Activated T-helper 1 cell treated with anti-CD3 and anti-CD28 coated beads, Interleukin-2, amount 50 U/mL, for 16 hours (primary cell): ENCODE measurements around the gene MPC2.
"Not testable (repeated sequence)": the region's sequence is repeated elsewhere in the genome, so short reads cannot be mapped to it uniquely, and the experiment has no call there.

Experiments used
- DNase-seq, 2 donors: peaks; one replicate each; pipeline ENCODE4 v3.0.0-alpha.2; 2020; ENCODE audit warnings: low read depth in 1 of 2, low spot score in 1 of 2

The MPC2 gene

GRCh38 chr1:167935216-167936067 is 1.4 kb downstream of the MPC2 start:
- peak in 1 of 2 donors; percentile 5 for DNase-seq

DNA sequence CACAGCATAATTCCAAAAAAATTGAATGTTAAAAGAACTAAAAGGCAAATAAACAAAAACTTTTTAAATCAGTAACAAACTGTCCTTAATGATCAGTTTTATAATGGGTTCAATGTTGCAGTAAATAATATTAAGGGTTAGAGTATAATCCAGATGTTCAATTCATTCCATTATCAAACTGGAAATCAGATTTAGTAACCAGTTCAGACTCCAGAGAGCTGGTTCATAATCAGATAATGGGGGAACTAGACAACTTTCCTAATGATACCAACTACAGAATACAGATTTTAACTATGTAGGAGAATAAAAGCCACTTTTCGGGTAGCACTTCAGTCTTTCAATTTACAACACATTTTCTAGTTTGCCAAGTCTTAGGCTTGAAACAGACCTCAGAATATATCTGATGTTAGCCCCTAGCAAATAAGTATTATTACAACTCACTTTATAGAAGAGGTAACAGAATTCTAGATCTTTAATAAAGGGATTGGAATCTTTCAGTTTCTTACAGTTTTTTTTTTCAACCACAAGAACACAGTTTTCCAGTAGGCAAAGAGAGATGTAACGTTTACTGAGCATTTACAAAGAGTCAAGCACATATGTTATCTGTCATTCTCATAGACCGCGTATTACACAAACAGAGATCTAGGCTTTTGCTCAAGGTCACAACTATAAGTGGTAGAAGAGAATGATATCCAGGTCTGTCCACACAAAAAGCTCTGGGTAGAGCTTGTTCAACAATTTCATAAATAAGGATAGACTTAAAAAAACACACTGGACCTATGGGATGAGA is 2.3 kb downstream of the MPC2 start:
- DNase-seq: no peak

DNA sequence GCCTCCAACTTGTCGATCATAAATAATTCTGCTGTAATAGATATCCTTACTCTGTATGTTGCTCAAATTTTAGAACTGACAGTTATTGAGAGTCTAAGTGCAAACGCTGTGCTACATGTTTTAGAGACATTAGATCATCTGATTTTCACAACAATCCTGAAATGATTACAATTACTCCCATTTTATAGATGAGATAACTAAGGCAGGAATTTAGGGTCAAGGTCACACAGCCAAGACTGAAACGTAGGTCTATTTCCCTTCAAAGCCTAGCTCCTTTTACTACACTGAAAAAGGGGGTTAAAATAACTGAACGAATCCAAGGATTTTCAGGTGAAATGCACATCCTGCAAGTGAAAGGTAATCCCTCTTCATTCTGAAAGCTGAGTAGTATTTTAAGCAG is 3.1 kb downstream of the MPC2 start:
- DNase-seq: no peak

DNA sequence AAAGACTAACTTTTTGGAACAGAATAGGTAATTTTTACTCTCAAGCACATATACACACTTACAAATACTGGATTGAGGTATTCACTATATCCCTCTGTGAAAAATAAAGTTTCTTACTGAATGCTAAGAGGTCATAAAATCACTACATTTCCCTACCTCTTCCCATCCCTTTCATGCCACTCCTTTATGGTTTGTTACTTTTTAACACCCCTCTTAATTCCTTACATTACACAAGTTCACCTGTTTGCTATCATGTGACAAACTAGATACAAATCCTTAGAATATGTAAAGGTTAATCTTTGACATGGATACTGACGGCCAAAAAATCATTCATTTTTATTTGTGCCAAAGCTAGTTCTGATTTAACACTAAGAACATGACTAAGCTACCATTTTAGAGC is 7.1 kb downstream of the MPC2 start:
- DNase-seq: no peak

- not testable (repeated sequence) for DNase-seq
These were observed 8.0 kb downstream of the MPC2 start for GRCh38 chr1:167928919-167929318.

DNA sequence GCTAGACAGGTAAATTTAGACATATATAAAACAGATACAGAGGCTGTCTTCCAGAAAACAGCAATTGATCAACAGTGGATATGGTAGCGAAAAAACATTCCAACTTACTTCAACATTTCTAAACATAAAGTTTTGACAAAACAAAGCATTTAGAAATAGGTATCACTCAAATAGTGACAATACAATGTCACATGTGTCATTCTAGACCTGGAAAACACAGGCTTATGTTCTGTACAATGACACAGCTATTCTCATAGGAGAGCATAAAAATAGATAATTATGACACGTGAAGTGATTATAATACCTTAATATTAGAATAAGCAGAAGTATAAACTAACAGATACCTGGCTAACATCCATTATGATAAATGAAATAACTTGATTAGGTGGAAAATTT is 8.4 kb downstream of the MPC2 start:
- DNase-seq: no peak

DNA sequence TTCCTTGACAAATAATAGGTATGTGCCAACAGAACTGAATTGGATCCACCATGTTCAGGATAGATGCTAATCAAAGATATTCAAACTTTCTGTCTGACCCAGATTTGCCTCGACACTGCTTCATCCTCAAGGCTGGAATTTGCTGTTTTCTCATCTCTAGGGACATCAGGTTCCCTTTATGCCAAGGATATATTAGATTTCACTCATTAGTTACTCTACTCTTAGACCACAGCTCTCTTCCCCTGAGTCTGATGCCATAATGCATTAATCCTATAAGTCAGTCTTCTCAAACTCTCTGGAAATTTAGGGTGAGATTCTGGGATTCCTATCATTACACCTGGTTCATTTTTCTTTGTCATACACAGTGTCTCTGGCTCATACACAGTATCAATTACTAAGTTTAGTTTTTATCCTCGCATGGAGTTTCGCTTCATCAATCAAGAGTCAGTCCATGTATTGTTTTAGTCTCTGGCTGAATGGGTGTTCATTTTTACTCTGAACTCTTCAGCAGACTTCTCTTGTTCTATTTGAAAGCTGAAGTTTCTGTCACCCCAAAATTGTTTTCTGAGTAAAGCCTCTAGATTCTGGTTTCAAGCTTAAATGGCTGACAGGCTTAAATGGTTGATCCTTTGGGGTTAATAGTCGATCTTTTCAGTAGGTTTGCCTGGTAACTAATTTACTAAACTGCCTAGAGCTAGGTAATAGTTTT is 9.7 kb downstream of the MPC2 start:
- DNase-seq: no peak

DNA sequence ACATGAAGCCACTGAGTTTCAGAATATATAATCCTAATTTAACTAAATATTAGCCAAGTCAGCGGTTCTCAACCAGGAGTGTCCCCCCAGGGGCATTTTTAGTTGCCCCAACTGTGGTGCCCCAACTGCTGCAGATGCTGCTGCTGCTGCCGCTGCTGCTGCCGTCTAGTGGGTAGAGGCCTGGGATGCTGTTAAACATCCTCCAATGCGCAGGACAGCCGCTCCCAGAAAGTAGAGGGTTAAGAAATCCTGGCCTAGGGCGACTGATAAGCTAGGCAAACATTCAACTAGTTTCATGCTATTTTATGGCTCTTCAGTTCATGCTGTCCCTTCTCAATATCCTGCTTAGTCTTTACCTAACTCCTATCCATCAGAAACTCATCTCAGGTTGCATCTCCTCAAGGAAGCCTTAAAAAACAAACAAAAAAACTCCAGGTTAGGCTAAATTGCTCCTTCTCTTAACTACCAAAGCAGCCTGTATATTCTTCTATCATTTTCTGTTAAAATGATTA is 10.3 kb downstream of the MPC2 start:
- no peak for DNase-seq

DNA sequence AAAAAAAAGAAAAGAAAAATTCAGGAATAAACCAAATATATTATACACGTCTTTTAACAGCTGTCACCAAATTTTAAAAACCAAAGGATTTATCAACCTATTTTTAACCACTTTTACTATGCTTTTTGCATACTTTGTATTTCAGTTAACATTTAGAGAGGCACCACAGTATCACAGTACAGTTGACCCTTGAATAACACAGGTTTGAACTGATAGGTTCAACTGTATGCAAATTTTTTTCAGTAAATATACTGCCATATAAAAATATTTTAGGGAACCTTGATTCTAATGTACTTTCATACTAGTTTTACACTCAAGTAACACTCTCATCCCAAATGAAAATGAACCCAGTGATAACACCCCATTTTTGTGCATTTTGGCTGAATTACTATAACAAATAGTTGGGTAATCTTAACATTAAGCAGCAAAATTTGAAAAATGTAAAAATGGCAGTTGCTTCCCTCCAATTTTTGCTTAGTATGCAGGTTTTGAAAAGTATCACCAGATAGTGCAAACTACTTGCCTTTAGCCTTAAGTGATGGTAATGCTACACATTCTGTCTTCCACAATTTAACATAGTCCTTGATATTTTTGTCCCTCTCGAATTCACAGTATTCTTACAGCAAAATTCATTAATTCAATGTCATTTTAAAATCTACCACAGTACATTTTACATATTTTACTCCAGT is 12.2 kb downstream of the MPC2 start:
- no peak for DNase-seq

DNA sequence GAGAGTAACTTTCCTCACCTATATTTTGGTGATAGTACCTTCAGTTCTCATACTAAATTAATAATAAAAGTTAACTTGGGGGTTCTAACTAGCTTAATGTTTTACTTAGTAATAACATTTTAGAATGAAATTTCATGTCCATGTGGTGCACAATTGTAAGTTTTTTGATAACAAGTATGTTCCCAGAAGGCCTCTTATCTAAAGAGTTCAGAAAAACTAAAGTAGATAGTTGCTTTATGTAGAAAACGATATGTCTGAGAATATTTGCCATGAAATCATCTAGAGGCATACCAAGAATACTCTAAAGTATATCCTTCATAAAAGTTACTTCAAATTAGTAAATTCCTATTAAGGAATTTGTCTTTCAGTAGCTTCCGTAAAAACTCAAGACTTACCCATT is 12.8 kb downstream of the MPC2 start:
- DNase-seq: no peak

DNA sequence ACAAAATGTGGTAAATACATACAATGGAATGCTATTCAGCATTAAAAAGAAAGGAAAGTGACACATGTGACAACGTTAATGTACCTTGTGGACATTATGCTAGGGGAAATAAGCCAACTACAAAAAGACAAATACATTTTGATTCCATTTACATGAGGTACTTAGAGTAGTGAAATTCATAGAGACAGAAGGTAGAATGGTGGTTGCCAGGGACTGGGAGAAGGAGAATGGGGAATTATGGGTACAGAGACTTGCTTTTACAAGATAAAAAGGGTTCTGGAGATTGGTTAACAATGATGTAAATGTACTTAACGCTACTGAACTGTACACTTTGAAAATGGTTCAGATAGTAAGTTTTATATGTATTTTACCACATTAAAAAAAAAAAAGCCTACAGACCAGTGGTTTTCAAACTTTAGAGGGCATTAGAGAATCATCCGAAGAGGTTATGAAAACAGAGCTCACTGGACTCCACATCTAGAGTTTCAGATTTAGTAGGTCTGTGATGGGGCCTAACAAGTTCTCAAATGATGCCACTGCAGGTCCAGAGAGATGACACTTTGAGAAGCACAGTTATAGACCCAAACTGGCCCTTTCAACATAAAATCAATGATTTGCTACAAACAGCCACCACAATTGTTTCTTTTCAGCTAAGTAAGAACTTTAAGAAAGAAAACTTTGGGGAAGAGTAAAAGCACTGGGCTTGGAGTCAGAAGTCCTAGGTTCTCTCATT is 13.4 kb downstream of the MPC2 start:
- no peak for DNase-seq

- DNase-seq: no peak
These were observed 14.2 kb downstream of the MPC2 start for GRCh38 chr1:167922611-167923074.

DNA sequence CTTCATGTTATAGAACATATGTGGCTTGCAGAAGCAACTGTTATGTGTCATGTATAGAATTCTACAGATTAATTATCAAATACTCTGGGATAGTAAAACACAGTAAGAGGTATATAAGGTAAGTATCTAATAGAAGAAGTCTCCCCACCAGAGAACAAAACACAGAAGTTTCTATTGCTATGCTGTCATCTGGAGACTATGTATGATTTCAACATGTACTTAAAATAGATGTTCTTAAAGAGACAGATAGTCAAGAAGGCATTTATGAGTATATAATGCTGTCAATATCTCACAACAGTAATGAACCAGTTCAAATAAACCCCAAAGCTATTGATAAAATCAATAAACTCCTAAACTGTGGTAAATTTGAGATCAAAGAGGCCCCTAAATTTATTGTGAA is 14.8 kb downstream of the MPC2 start:
- DNase-seq: no peak

- no peak for DNase-seq
These were observed 19.9 kb downstream of the MPC2 start for GRCh38 chr1:167916766-167917511.

DNA sequence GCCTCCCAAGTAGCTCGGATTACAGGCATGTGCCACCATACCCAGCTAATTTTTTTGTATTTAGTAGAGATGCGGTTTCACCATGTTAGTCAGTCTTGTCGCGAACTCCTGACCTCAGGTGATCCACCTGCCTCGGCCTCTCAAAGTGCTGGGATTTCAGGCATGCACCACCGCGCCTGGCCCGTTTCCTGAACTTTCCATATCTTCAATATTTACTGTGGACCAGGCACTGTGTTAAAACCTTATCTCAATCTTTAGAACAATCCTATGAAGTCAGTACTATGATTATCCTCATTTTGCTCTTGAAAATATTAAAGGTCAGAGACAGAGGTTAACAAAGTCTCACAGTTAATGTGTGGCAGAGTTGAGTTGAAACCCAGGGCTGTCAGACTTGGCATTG is 21.3 kb downstream of the MPC2 start:
- DNase-seq: no peak

GRCh38 chr1:167913895-167914496 is 22.9 kb downstream of the MPC2 start, which contains the start of gene ADCY10:
Gene ADCY10, minus strand, starts transcription at chr1:167914134. Its CDS starts 8,994 bp downstream, at chr1:167905140.
- DNase-seq: no peak

GRCh38 chr1:167912294-167912693 is 24.6 kb downstream of the MPC2 start:
- no peak for DNase-seq

- DNase-seq: no peak
These were observed 25.5 kb downstream of the MPC2 start for GRCh38 chr1:167911413-167911812.

GRCh38 chr1:167910530-167910929 is 26.3 kb downstream of the MPC2 start:
- no peak for DNase-seq
